Ovary (tissue), 3 donors: ENCODE data around the gene SLC25A43.

Experiments
- EP300 ChIP-seq: sonication (generic); formaldehyde crosslinking; IDR thresholded peaks from one replicate; pipeline ENCODE4 v1.6.1; 2017; ENCODE audit warnings: antibody characterized with exemption
- POLR2A ChIP-seq: fragments of 450-650 bp; IDR thresholded peaks from one replicate; pipeline ENCODE4 v1.6.1; 2017; ENCODE audit warnings: antibody characterized with exemption, mild to moderate bottlenecking, moderate library complexity
- TF ChIP-seq, protein P1 (sequence below), 3 donors: fragments of 450-650 bp in 2 of 3; fragments of 200-600 bp in 1 of 3; IDR thresholded peaks; one replicate each; pipeline versions ENCODE4 v1.5.1 to v1.8.0; 2016 to 2022; ENCODE audit warnings: antibody characterized with exemption in 3 of 3, mild to moderate bottlenecking in 1 of 3
- donor health status: DM: no; HTN: no; CAD: no.

DNA sequence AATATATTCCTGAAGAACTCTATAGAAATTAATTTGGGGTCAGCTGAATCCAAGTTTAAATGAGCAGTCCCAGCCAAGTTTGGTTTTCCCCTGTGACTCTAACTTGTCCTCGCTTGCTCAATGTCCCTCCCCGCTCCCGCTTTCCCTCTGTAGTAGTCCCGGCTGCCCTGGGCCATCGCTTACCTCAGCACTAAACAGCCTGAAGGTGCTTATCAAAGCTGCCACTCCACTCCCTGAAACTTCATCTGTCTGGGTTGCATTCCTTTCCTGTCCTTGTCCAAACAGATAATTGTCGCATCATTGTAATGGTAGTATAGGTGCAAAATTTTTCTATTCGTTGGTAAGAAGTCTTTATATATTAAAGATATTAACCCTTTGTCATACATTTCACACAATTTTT is 12.8 kb downstream of the SLC25A43 start:
- TF ChIP-seq, protein P1, sequence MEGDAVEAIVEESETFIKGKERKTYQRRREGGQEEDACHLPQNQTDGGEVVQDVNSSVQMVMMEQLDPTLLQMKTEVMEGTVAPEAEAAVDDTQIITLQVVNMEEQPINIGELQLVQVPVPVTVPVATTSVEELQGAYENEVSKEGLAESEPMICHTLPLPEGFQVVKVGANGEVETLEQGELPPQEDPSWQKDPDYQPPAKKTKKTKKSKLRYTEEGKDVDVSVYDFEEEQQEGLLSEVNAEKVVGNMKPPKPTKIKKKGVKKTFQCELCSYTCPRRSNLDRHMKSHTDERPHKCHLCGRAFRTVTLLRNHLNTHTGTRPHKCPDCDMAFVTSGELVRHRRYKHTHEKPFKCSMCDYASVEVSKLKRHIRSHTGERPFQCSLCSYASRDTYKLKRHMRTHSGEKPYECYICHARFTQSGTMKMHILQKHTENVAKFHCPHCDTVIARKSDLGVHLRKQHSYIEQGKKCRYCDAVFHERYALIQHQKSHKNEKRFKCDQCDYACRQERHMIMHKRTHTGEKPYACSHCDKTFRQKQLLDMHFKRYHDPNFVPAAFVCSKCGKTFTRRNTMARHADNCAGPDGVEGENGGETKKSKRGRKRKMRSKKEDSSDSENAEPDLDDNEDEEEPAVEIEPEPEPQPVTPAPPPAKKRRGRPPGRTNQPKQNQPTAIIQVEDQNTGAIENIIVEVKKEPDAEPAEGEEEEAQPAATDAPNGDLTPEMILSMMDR (IDR thresholded peaks at IDR 0.05) = no peak
- TF ChIP-seq POLR2A (no peak), EP300 (no peak)
